ENCODE data around the gene PHF19.

DNA sequence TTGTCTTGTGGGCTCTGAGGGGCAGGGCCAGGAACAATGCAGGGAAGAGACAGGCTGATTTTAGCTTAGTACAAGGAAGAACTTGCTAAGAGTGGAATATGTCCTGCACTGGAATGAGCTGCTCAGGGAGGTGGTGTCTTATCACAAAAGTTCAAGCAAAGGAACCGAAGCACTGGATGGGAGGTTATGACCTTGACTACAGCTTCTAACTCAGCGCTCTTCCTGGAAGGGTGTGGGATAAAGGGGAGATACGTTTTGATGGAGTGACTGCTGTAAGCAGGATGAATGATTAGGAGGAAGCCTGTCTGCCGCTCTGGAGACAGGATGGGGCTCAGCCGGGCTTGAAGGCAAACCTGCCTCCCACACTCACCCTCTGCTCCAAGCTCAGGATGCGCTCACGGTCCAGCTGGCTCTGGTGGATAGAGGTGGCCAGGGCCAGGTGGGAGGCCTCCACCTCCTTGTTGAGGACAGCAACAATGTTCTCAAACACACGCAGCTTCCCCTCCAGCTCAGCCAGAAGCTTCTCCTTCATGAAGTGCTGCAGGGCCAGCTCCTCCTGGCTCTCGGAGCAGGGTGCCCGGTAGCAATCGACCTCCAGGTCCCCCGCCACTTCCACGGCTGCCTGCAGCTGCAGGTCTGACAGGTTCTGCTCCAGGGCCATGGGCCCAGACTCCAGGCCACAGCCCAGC is 36.1 kb upstream of the PHF19 start:
- TF ChIP-seq POLR2A (IDR thresholded peaks at IDR 0.05): no peak
- TF ChIP-seq, protein P1, sequence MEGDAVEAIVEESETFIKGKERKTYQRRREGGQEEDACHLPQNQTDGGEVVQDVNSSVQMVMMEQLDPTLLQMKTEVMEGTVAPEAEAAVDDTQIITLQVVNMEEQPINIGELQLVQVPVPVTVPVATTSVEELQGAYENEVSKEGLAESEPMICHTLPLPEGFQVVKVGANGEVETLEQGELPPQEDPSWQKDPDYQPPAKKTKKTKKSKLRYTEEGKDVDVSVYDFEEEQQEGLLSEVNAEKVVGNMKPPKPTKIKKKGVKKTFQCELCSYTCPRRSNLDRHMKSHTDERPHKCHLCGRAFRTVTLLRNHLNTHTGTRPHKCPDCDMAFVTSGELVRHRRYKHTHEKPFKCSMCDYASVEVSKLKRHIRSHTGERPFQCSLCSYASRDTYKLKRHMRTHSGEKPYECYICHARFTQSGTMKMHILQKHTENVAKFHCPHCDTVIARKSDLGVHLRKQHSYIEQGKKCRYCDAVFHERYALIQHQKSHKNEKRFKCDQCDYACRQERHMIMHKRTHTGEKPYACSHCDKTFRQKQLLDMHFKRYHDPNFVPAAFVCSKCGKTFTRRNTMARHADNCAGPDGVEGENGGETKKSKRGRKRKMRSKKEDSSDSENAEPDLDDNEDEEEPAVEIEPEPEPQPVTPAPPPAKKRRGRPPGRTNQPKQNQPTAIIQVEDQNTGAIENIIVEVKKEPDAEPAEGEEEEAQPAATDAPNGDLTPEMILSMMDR (IDR thresholded peaks at IDR 0.05 in 8 of 11, conservative IDR thresholded peaks at IDR 0.05 in 3 of 11): no peak

Data from spleen (tissue), 7 donors.